ENCODE results near the gene NPLOC4.

The NPLOC4 gene

DNA sequence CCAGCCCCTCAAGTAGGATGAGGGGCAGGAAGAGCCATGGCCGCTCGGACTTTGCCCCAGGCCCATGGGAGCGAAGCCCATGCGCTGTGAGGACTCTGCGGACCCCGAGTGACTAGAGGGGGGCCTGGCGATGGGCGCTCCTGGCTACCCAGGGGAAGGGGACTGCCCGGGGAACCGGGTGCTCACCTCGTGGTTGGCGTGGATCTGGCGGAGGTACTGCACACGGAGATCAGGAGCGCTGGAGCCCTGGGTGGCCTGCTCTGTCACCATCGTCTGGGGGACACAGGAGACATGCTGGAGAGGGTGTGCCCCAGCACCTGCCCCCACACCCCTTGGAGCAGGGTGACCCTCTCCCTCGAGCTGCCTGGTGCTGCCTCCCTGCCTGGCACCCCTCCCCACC is 95.8 kb downstream of the NPLOC4 start:
- Histone ChIP-seq H2AK5ac (ENCODE audit: low read depth, low read length) (no peak overlapping the region), H4K8ac (ENCODE audit: low read depth, low read length) (no peak overlapping the region), H2AFZ (ENCODE audit: low read length) (no peak overlapping the region), H3K4me3 (ENCODE audit: low read length in 2 of 2) (no peak overlapping the region), H3K36me3 (replicated peaks in 1 of 2; ENCODE audit: control insufficient read depth in 2 of 2, insufficient read depth in 2 of 2, low read length in 2 of 2) (peaks cover 27 to 61% of the 10 kb centered on the region in 2 donors), H3K79me1 (ENCODE audit: low read depth, low read length) (peaks cover 5% of the 10 kb centered on the region), H3K27ac (replicated peaks; ENCODE audit: low read length) (no peak overlapping the region), H3K27me3 (ENCODE audit: control insufficient read depth in 3 of 3, insufficient read depth in 3 of 3, low read depth in 1 of 3, low read length in 3 of 3) (peaks cover 0 to 10% (median 5%) of the 10 kb centered on the region in 3 experiments), H2BK12ac (ENCODE audit: low read length) (no peak overlapping the region), H3K9ac (ENCODE audit: low read depth, low read length, poor library complexity) (peak overlapping the region; percentile 44), H2BK5ac (ENCODE audit: low read length) (no peak overlapping the region), H3K18ac (ENCODE audit: low read length) (no peak overlapping the region), H2BK120ac (ENCODE audit: low read depth, low read length) (no peak overlapping the region), H3K14ac (ENCODE audit: low read length) (no peak overlapping the region), H2BK15ac (ENCODE audit: low read length) (no peak overlapping the region), H3K23ac (ENCODE audit: low read depth, low read length, poor library complexity) (no peak overlapping the region), H3K4me1 (ENCODE audit: control insufficient read depth in 2 of 2, insufficient read depth in 1 of 2, low read depth in 1 of 2, low read length in 2 of 2) (peaks cover 2 to 6% of the 10 kb centered on the region in 2 donors), H3K9me3 (replicated peaks in 1 of 2; ENCODE audit: control insufficient read depth in 2 of 2, insufficient read depth in 1 of 2, low read depth in 1 of 2, low read length in 2 of 2) (no peaks in the 10 kb centered on the region), H3K4ac (ENCODE audit: low read length) (no peak overlapping the region), H3K4me2 (ENCODE audit: insufficient read depth, low read length, poor library complexity, severe bottlenecking) (no peak overlapping the region), H4K91ac (ENCODE audit: low read depth, low read length, poor library complexity) (no peak overlapping the region)
- no peak for DNase-seq (ENCODE audit: low spot score)
- no CpG with 5 or more reads among the region's 17 CpGs for WGBS, 2 donors (ENCODE audit: extremely low coverage in 2 of 2, insufficient read length in 2 of 2, insufficient replicate concordance in 1 of 2)

DNA sequence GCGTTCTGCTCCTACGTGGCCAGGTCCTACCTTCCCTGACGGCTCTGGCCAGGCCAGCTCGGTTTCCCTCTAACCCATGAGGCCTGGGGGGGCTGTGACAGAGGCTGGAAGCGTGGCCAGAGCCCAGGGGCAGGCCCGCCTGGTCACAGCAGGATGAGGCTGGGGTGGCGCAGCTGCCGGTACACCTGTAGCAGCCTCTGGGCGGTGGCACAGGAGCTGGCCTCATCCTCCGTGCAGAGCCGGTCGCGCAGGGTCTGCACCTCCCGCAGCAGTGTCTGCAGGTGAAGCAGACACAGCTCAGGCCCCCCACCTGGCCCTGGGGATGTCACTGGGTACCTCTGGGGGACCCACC is 96.3 kb downstream of the NPLOC4 start:
- Histone ChIP-seq H2BK5ac (ENCODE audit: low read length) (no peak overlapping the region), H4K8ac (ENCODE audit: low read depth, low read length) (no peak overlapping the region), H3K4me2 (ENCODE audit: insufficient read depth, low read length, poor library complexity, severe bottlenecking) (no peak overlapping the region), H3K9ac (ENCODE audit: low read depth, low read length, poor library complexity) (no peak overlapping the region), H3K27me3 (ENCODE audit: control insufficient read depth in 3 of 3, insufficient read depth in 3 of 3, low read depth in 1 of 3, low read length in 3 of 3) (peaks cover 0 to 14% (median 6%) of the 10 kb centered on the region in 3 experiments), H2BK15ac (ENCODE audit: low read length) (no peak overlapping the region), H4K91ac (ENCODE audit: low read depth, low read length, poor library complexity) (no peak overlapping the region), H2AK5ac (ENCODE audit: low read depth, low read length) (no peak overlapping the region), H3K9me3 (replicated peaks in 1 of 2; ENCODE audit: control insufficient read depth in 2 of 2, insufficient read depth in 1 of 2, low read depth in 1 of 2, low read length in 2 of 2) (no peaks in the 10 kb centered on the region), H3K4ac (ENCODE audit: low read length) (no peak overlapping the region), H3K14ac (ENCODE audit: low read length) (no peak overlapping the region), H3K4me3 (ENCODE audit: low read length in 2 of 2) (no peak overlapping the region), H3K79me1 (ENCODE audit: low read depth, low read length) (peaks cover 5% of the 10 kb centered on the region), H3K23ac (ENCODE audit: low read depth, low read length, poor library complexity) (no peak overlapping the region), H2AFZ (ENCODE audit: low read length) (no peak overlapping the region), H3K4me1 (ENCODE audit: control insufficient read depth in 2 of 2, insufficient read depth in 1 of 2, low read depth in 1 of 2, low read length in 2 of 2) (peaks cover 2 to 6% of the 10 kb centered on the region in 2 donors), H3K36me3 (replicated peaks in 1 of 2; ENCODE audit: control insufficient read depth in 2 of 2, insufficient read depth in 2 of 2, low read length in 2 of 2) (peaks cover 22 to 56% of the 10 kb centered on the region in 2 donors), H2BK12ac (ENCODE audit: low read length) (no peak overlapping the region), H3K18ac (ENCODE audit: low read length) (no peak overlapping the region), H3K27ac (replicated peaks; ENCODE audit: low read length) (no peak overlapping the region), H2BK120ac (ENCODE audit: low read depth, low read length) (no peak overlapping the region)
- WGBS, 2 donors (ENCODE audit: extremely low coverage in 2 of 2, insufficient read length in 2 of 2, insufficient replicate concordance in 1 of 2), result no CpG with 5 or more reads among the region's 14 CpGs
- DNase-seq (ENCODE audit: low spot score), result no peak

DNA sequence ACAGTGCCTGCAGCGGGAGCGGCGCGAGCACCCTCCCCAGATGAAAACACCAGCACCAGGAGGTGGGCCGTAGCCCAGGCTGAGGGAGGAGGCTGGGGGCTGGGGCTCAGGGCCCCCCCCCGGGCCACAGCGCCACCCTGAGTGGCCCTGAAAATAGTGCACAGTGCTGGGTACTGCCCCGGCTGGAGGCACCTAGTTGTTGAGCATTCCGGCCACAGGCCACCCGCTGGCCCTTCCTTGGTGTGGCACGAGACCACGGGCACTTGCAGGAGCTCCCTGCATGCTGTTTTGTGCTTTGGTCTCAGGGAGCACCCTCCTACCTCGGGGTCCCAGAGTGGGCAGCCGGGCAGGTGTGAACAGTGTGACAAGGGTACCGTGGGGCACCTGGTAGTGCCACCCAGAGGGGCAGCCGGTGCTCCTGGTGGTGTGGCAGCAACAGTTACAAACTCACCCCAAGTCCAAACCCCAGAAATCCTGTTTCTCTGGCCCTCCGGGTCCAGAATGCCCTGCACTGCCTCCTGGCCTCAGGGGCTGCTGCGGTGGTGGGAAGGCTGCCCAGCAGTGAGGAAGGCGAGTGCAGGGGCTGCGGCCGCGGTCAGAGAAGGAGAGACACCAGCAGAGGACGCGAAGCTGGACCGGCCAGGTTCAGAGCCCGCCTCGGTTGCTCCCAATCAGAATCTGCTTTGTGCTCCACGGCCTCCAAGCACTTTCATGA is 96.8 kb downstream of the NPLOC4 start:
- Histone ChIP-seq H3K9ac (ENCODE audit: low read depth, low read length, poor library complexity) (peak overlapping the region; percentile 44), H3K4me1 (ENCODE audit: control insufficient read depth in 2 of 2, insufficient read depth in 1 of 2, low read depth in 1 of 2, low read length in 2 of 2) (peaks cover 2 to 6% of the 10 kb centered on the region in 2 donors), H2BK120ac (ENCODE audit: low read depth, low read length) (no peak overlapping the region), H2BK15ac (ENCODE audit: low read length) (peak overlapping the region; percentile 17), H4K8ac (ENCODE audit: low read depth, low read length) (no peak overlapping the region), H3K4me3 (ENCODE audit: low read length in 2 of 2) (no peak overlapping the region), H3K9me3 (replicated peaks in 1 of 2; ENCODE audit: control insufficient read depth in 2 of 2, insufficient read depth in 1 of 2, low read depth in 1 of 2, low read length in 2 of 2) (no peaks in the 10 kb centered on the region), H2AK5ac (ENCODE audit: low read depth, low read length) (no peak overlapping the region), H2BK5ac (ENCODE audit: low read length) (no peak overlapping the region), H3K27ac (replicated peaks; ENCODE audit: low read length) (no peak overlapping the region), H3K79me1 (ENCODE audit: low read depth, low read length) (peaks cover 5% of the 10 kb centered on the region), H3K27me3 (ENCODE audit: control insufficient read depth in 3 of 3, insufficient read depth in 3 of 3, low read depth in 1 of 3, low read length in 3 of 3) (peaks cover 0 to 16% (median 6%) of the 10 kb centered on the region in 3 experiments), H2BK12ac (ENCODE audit: low read length) (no peak overlapping the region), H2AFZ (ENCODE audit: low read length) (no peak overlapping the region), H3K18ac (ENCODE audit: low read length) (no peak overlapping the region), H3K4me2 (ENCODE audit: insufficient read depth, low read length, poor library complexity, severe bottlenecking) (no peak overlapping the region), H4K91ac (ENCODE audit: low read depth, low read length, poor library complexity) (no peak overlapping the region), H3K36me3 (replicated peaks in 1 of 2; ENCODE audit: control insufficient read depth in 2 of 2, insufficient read depth in 2 of 2, low read length in 2 of 2) (peaks cover 18 to 51% of the 10 kb centered on the region in 2 donors), H3K4ac (ENCODE audit: low read length) (no peak overlapping the region), H3K23ac (ENCODE audit: low read depth, low read length, poor library complexity) (peak overlapping the region; percentile 65), H3K14ac (ENCODE audit: low read length) (no peak overlapping the region)
- no peak for DNase-seq (ENCODE audit: low spot score)
- no CpG with 5 or more reads among the region's 28 CpGs for WGBS, 2 donors (ENCODE audit: extremely low coverage in 2 of 2, insufficient read length in 2 of 2, insufficient replicate concordance in 1 of 2)

DNA sequence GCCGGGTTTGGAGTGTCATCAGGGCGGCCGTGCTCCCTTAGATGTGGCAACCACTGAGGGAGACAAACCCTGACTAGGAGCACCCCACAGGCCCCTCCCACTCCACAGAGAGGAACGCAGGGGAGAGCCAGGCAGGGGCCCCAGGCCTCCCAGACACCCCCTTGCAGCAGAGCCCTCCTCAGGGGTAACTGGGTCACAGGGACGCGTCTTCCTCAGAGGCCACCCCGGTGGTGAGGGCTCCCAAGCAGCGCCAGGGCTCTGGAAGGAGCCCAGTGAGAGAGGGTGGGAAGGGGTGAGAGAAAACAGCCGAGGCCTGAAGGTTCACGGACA is 97.4 kb downstream of the NPLOC4 start:
- no peak overlapping the region for H2BK5ac ChIP-seq (ENCODE audit: low read length)
- no peak overlapping the region for H2BK120ac ChIP-seq (ENCODE audit: low read depth, low read length)
- WGBS, 2 donors (ENCODE audit: extremely low coverage in 2 of 2, insufficient read length in 2 of 2, insufficient replicate concordance in 1 of 2), result no CpG with 5 or more reads among the region's 10 CpGs

More for the DNA sequence above, 97.4 kb downstream of the NPLOC4 start:
- no peak overlapping the region for H3K4me2 ChIP-seq (ENCODE audit: insufficient read depth, low read length, poor library complexity, severe bottlenecking)
- no peak overlapping the region for H4K8ac ChIP-seq (ENCODE audit: low read depth, low read length)
- H3K4me1 ChIP-seq (ENCODE audit: control insufficient read depth in 2 of 2, insufficient read depth in 1 of 2, low read depth in 1 of 2, low read length in 2 of 2), result peaks cover 2 to 6% of the 10 kb centered on the region in 2 donors
- H3K4ac ChIP-seq (ENCODE audit: low read length), result no peak overlapping the region
- H2AFZ ChIP-seq (ENCODE audit: low read length), result no peak overlapping the region
- no peak overlapping the region for H4K91ac ChIP-seq (ENCODE audit: low read depth, low read length, poor library complexity)
- H3K79me1 ChIP-seq (ENCODE audit: low read depth, low read length), result peaks cover 5% of the 10 kb centered on the region
- no peak for DNase-seq (ENCODE audit: low spot score)
- H3K27ac ChIP-seq (replicated peaks; ENCODE audit: low read length), result no peak overlapping the region
- peaks cover 0 to 16% (median 6%) of the 10 kb centered on the region in 3 experiments for H3K27me3 ChIP-seq (ENCODE audit: control insufficient read depth in 3 of 3, insufficient read depth in 3 of 3, low read depth in 1 of 3, low read length in 3 of 3)
- peak overlapping the region; percentile 17 for H3K14ac ChIP-seq (ENCODE audit: low read length)
- H3K18ac ChIP-seq (ENCODE audit: low read length), result no peak overlapping the region
- H3K9me3 ChIP-seq (replicated peaks in 1 of 2; ENCODE audit: control insufficient read depth in 2 of 2, insufficient read depth in 1 of 2, low read depth in 1 of 2, low read length in 2 of 2), result no peaks in the 10 kb centered on the region
- H2BK12ac ChIP-seq (ENCODE audit: low read length), result no peak overlapping the region
- H2AK5ac ChIP-seq (ENCODE audit: low read depth, low read length), result no peak overlapping the region
- H3K9ac ChIP-seq (ENCODE audit: low read depth, low read length, poor library complexity), result no peak overlapping the region
- no peak overlapping the region for H3K4me3 ChIP-seq (ENCODE audit: low read length in 2 of 2)
- peak overlapping the region; percentile 65 for H3K23ac ChIP-seq (ENCODE audit: low read depth, low read length, poor library complexity)
- H2BK15ac ChIP-seq (ENCODE audit: low read length), result no peak overlapping the region
- peaks cover 18 to 46% of the 10 kb centered on the region in 2 donors for H3K36me3 ChIP-seq (replicated peaks in 1 of 2; ENCODE audit: control insufficient read depth in 2 of 2, insufficient read depth in 2 of 2, low read length in 2 of 2)
